GM23338 (cell line): ENCODE data around the gene HTR2A. TPM values are rescaled to one million over a fixed set of nuclear protein-coding genes. Genes with fewer than 3 reads are reported as not detected.

Experiments
- ATAC-seq: fragments of 200-7000 bp; cut with Tn5 transposase; 3 replicates; pipeline ENCODE4 v1.9.1; 2020
- DNase-seq: peaks from one replicate; pipeline ENCODE4 v3.0.0-alpha.2; 2015; ENCODE audit warnings: low spot score
- H2AFZ ChIP-seq: fragments of 200-600 bp; sonication (generic); 2 replicates; pipeline ENCODE4 v1.8.0; 2016; ENCODE audit warnings: antibody characterized with exemption, mild to moderate bottlenecking, moderate library complexity
- H3F3A ChIP-seq: fragments of 200-600 bp; sonication (generic); replicated peaks from 2 replicates; pipeline ENCODE4 v1.8.0; 2017; ENCODE audit warnings: antibody characterized with exemption, mixed run types, low read depth
- H3K27ac ChIP-seq: fragments of 200-600 bp; sonication (generic); 2 replicates; pipeline ENCODE4 v1.6.1; 2016; ENCODE audit warnings: low read depth
- H3K27me3 ChIP-seq: fragments of 200-600 bp; sonication (generic); 2 replicates; pipeline ENCODE4 v1.8.0; 2016; ENCODE audit warnings: mild to moderate bottlenecking, mixed run types, moderate library complexity; ENCODE audit not compliant: insufficient read depth
- H3K36me3 ChIP-seq: fragments of 200-600 bp; sonication (generic); 2 replicates; pipeline ENCODE4 v1.8.0; 2016; ENCODE audit warnings: mild to moderate bottlenecking; ENCODE audit not compliant: insufficient read depth
- H3K4me1 ChIP-seq: fragments of 200-600 bp; sonication (generic); 2 replicates; pipeline ENCODE4 v1.8.0; 2016; ENCODE audit warnings: mild to moderate bottlenecking, moderate library complexity; ENCODE audit not compliant: insufficient read depth
- H3K4me2 ChIP-seq: fragments of 200-600 bp; sonication (generic); 2 replicates; pipeline ENCODE4 v1.7.1; 2017; ENCODE audit warnings: mixed run types
- H3K4me3 ChIP-seq: fragments of 200-600 bp; sonication (generic); 2 replicates; pipeline ENCODE4 v1.6.1; 2016; ENCODE audit warnings: mixed run types
- H3K79me2 ChIP-seq: fragments of 200-600 bp; sonication (generic); replicated peaks from 2 replicates; pipeline ENCODE4 v1.8.0; 2017; ENCODE audit warnings: mild to moderate bottlenecking; ENCODE audit not compliant: insufficient read depth
- H3K9me2 ChIP-seq: fragments of 200-600 bp; sonication (generic); 2 replicates; pipeline ENCODE4 v1.8.0; 2017; ENCODE audit not compliant: insufficient read depth
- H4K20me1 ChIP-seq: fragments of 200-600 bp; sonication (generic); replicated peaks from 2 replicates; pipeline ENCODE4 v1.8.0; 2017; ENCODE audit warnings: mild to moderate bottlenecking; ENCODE audit not compliant: insufficient read depth
- H3K27ac Mint-ChIP-seq: 2 replicates; pipeline ENCODE4 v1.8.0; 2020; ENCODE audit warnings: inconsistent platforms, mild to moderate bottlenecking, moderate library complexity, mixed read lengths
- H3K27me3 Mint-ChIP-seq: 3 replicates; pipeline ENCODE4 v1.8.0; 2022; ENCODE audit warnings: low read depth, mild to moderate bottlenecking, moderate library complexity, mixed read lengths, inconsistent platforms; ENCODE audit not compliant: insufficient read depth, poor library complexity
- H3K36me3 Mint-ChIP-seq: 3 replicates; pipeline ENCODE4 v1.8.0; 2021; ENCODE audit warnings: low read depth, mild to moderate bottlenecking, inconsistent platforms, moderate library complexity, mixed read lengths
- H3K4me1 Mint-ChIP-seq: 3 replicates; pipeline ENCODE4 v1.8.0; 2020; ENCODE audit warnings: mild to moderate bottlenecking, inconsistent platforms, mixed read lengths
- H3K4me3 Mint-ChIP-seq: 3 replicates; pipeline ENCODE4 v1.8.0; 2021; ENCODE audit warnings: moderate library complexity, mild to moderate bottlenecking, inconsistent platforms, mixed read lengths
- H3K9me3 Mint-ChIP-seq: 3 replicates; pipeline ENCODE4 v1.8.0; 2020; ENCODE audit warnings: moderate library complexity, mild to moderate bottlenecking, inconsistent platforms, mixed read lengths
- ETS1 ChIP-seq: IDR thresholded peaks from 2 replicates; pipeline ENCODE4 v1.6.1; 2016; ENCODE audit warnings: antibody characterized with exemption
- POLR2AphosphoS5 ChIP-seq: IDR thresholded peaks from 2 replicates; pipeline ENCODE4 v1.6.1; 2016; ENCODE audit warnings: antibody characterized with exemption, low read depth
- ZNF331 ChIP-seq: fragments of 250-450 bp; sonication (Bioruptor Pico); IDR thresholded peaks from 2 replicates; pipeline ENCODE4 v1.5.0; 2020; ENCODE audit warnings: low read depth, mild to moderate bottlenecking, moderate library complexity
- polyA plus RNA-seq: library from polyadenylated mRNA; unstranded; fragments of >200 nt; fragmentation: Nextera tagmentation; extraction: Ambion mirVana; gene quantifications from 2 replicates; pipeline ENCODE4 v1.2.1, GENCODE V29; 2016
- total RNA-seq: library from RNA; depleted of rRNA; stranded (reverse); fragments of >200 nt; shearing (Covaris generic); gene quantifications from 2 replicates; pipeline ENCODE4 v1.2.3, GENCODE V29; 2014
- TF ChIP-seq, protein P1 (sequence below): fragments of 250-450 bp; sonication (Bioruptor Pico); IDR thresholded peaks from 2 replicates; pipeline ENCODE4 v1.5.0; 2020; ENCODE audit warnings: mild to moderate bottlenecking, moderate library complexity
- TF ChIP-seq, protein P2 (sequence below): IDR thresholded peaks from one replicate; pipeline ENCODE4 v1.6.1; 2018; ENCODE audit warnings: antibody characterized with exemption; ENCODE audit not compliant: unreplicated experiment

The HTR2A gene
- total and polyA plus RNA-seq, 2 experiments from 2014 or later = not detected

DNA sequence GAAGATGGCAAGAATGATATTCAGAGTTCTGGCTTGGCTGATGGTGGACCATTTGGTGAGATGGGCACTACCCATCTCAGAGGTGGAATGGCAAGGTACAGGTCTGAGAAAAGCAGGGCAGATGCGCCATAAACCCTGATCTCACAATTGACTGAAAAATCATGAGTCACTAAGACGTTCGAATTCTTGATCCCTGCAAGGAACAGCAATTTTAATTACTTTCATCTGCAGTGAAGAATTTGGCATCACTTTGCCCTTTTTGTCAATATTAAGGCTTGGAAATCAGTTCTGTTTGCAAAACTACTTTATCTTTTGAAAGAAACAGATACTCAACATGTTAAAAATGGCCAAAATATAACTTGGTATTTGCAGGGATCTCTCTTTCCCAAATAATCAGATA lies 38.1 kb downstream of the HTR2A start:
- H3K36me3 ChIP-seq = no peaks in the 10 kb centered on the region
- no peak overlapping the region for H2AFZ ChIP-seq
- no peak for DNase-seq

More for the DNA sequence above, 38.1 kb downstream of the HTR2A start:
- no peak overlapping the region for H3K4me3 Mint-ChIP-seq
- H3K27ac ChIP-seq = no peak overlapping the region
- TF ChIP-seq, protein P1, sequence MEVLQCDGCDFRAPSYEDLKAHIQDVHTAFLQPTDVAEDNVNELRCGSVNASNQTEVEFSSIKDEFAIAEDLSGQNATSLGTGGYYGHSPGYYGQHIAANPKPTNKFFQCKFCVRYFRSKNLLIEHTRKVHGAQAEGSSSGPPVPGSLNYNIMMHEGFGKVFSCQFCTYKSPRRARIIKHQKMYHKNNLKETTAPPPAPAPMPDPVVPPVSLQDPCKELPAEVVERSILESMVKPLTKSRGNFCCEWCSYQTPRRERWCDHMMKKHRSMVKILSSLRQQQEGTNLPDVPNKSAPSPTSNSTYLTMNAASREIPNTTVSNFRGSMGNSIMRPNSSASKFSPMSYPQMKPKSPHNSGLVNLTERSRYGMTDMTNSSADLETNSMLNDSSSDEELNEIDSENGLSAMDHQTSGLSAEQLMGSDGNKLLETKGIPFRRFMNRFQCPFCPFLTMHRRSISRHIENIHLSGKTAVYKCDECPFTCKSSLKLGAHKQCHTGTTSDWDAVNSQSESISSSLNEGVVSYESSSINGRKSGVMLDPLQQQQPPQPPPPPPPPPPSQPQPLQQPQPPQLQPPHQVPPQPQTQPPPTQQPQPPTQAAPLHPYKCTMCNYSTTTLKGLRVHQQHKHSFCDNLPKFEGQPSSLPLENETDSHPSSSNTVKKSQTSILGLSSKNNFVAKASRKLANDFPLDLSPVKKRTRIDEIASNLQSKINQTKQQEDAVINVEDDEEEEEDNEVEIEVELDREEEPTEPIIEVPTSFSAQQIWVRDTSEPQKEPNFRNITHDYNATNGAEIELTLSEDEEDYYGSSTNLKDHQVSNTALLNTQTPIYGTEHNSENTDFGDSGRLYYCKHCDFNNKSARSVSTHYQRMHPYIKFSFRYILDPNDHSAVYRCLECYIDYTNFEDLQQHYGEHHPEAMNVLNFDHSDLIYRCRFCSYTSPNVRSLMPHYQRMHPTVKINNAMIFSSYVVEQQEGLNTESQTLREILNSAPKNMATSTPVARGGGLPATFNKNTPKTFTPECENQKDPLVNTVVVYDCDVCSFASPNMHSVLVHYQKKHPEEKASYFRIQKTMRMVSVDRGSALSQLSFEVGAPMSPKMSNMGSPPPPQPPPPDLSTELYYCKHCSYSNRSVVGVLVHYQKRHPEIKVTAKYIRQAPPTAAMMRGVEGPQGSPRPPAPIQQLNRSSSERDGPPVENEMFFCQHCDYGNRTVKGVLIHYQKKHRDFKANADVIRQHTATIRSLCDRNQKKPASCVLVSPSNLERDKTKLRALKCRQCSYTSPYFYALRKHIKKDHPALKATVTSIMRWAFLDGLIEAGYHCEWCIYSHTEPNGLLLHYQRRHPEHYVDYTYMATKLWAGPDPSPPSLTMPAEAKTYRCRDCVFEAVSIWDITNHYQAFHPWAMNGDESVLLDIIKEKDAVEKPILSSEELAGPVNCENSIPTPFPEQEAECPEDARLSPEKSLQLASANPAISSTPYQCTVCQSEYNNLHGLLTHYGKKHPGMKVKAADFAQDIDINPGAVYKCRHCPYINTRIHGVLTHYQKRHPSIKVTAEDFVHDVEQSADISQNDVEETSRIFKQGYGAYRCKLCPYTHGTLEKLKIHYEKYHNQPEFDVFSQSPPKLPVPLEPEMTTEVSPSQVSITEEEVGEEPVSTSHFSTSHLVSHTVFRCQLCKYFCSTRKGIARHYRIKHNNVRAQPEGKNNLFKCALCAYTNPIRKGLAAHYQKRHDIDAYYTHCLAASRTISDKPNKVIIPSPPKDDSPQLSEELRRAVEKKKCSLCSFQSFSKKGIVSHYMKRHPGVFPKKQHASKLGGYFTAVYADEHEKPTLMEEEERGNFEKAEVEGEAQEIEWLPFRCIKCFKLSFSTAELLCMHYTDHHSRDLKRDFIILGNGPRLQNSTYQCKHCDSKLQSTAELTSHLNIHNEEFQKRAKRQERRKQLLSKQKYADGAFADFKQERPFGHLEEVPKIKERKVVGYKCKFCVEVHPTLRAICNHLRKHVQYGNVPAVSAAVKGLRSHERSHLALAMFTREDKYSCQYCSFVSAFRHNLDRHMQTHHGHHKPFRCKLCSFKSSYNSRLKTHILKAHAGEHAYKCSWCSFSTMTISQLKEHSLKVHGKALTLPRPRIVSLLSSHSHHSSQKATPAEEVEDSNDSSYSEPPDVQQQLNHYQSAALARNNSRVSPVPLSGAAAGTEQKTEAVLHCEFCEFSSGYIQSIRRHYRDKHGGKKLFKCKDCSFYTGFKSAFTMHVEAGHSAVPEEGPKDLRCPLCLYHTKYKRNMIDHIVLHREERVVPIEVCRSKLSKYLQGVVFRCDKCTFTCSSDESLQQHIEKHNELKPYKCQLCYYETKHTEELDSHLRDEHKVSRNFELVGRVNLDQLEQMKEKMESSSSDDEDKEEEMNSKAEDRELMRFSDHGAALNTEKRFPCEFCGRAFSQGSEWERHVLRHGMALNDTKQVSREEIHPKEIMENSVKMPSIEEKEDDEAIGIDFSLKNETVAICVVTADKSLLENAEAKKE (CRISPR knock-in tag) = no peak
- no peak for TF ChIP-seq ZNF331 (CRISPR knock-in tag)
- no peak for TF ChIP-seq POLR2AphosphoS5
- TF ChIP-seq, protein P2, sequence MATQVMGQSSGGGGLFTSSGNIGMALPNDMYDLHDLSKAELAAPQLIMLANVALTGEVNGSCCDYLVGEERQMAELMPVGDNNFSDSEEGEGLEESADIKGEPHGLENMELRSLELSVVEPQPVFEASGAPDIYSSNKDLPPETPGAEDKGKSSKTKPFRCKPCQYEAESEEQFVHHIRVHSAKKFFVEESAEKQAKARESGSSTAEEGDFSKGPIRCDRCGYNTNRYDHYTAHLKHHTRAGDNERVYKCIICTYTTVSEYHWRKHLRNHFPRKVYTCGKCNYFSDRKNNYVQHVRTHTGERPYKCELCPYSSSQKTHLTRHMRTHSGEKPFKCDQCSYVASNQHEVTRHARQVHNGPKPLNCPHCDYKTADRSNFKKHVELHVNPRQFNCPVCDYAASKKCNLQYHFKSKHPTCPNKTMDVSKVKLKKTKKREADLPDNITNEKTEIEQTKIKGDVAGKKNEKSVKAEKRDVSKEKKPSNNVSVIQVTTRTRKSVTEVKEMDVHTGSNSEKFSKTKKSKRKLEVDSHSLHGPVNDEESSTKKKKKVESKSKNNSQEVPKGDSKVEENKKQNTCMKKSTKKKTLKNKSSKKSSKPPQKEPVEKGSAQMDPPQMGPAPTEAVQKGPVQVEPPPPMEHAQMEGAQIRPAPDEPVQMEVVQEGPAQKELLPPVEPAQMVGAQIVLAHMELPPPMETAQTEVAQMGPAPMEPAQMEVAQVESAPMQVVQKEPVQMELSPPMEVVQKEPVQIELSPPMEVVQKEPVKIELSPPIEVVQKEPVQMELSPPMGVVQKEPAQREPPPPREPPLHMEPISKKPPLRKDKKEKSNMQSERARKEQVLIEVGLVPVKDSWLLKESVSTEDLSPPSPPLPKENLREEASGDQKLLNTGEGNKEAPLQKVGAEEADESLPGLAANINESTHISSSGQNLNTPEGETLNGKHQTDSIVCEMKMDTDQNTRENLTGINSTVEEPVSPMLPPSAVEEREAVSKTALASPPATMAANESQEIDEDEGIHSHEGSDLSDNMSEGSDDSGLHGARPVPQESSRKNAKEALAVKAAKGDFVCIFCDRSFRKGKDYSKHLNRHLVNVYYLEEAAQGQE = no peak
- TF ChIP-seq ETS1 = no peak
- peaks cover 2% of the 10 kb centered on the region for H3K27me3 Mint-ChIP-seq
- H3K36me3 Mint-ChIP-seq = no peaks in the 10 kb centered on the region
- H3K27ac Mint-ChIP-seq = no peak overlapping the region
- H3K27me3 ChIP-seq = no peaks in the 10 kb centered on the region
- no peak for ATAC-seq
- H3K4me2 ChIP-seq = no peak overlapping the region
- no peaks in the 10 kb centered on the region for H3K9me3 Mint-ChIP-seq
- no peaks in the 10 kb centered on the region for H3F3A ChIP-seq
- H4K20me1 ChIP-seq = no peaks in the 10 kb centered on the region
- no peaks in the 10 kb centered on the region for H3K79me2 ChIP-seq
- peaks cover 4% of the 10 kb centered on the region; the same call in 1 of the 3 replicates for H3K4me1 Mint-ChIP-seq
- H3K4me3 ChIP-seq = no peak overlapping the region
- no peaks in the 10 kb centered on the region for H3K9me2 ChIP-seq
- no peaks in the 10 kb centered on the region for H3K4me1 ChIP-seq
